ENCODE results near the gene IL1A. TPM values are rescaled to one million over a fixed set of nuclear protein-coding genes. Genes with fewer than 3 reads are reported as not detected.

The IL1A gene
- total and polyA plus RNA-seq, 2 experiments from 2014 or later = 1.4 to 2.3 TPM

DNA sequence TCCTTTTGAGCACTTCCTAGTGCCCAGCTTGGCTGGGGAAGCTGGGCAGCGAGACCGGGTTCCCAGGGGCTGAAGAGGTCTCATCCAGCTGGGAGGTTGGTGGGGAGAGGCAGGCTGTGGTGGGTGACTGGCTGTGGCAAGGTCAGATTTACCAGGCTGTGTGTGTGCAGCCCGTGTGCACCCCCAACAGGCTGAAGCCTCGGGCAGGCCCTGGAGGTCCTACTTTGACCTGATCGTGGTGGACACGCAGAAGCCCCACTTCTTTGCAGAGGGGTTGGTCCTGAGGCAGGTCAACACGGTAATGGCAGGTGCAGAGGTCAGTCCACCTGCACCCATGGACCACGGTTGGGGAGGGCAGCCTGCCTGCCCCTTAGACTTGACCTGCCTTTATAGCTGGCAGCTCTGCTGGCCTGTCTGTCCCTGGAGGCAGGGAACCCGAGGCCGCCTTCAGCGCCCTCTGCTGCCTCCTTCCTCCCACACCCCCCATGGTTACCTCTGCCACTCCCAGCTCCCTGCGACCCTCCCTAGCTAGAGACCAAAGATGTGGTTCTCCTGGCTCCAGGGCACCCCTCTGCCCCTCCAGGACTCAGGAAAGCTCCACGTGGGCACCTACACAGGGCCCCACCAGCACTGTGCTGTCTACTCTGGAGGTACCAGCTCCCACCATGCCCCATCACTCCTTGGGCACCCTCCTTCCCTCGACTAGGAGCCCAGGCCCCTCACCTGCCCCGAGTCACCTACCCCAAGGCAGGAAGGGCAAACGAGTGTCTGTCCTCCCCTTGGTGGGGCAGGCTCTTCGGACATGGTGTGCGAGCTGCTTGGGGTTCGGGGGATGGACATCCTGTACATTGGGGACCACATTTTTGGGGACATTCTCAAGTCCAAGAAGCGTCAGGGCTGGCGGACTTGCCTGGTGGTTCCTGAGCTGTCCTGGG, 59.4 kb downstream of the IL1A start:
- Histone ChIP-seq H3K9me2 (replicated peaks; ENCODE audit: insufficient read depth) (no peaks in the 10 kb centered on the region), H4K20me1 (ENCODE audit: insufficient read depth, poor library complexity, severe bottlenecking) (no peaks in the 10 kb centered on the region), H2AFZ (no peak overlapping the region), H3K79me2 (no peaks in the 10 kb centered on the region), H3K27ac (peak overlapping the region; percentile 77), H3K4me3 (no peak overlapping the region), H3K4me1 (ENCODE audit: insufficient read depth) (no peaks in the 10 kb centered on the region), H3K27me3 (no peaks in the 10 kb centered on the region), H3K9me3 (ENCODE audit: low read depth) (no peaks in the 10 kb centered on the region), H3K36me3 (replicated peaks; ENCODE audit: insufficient read depth, low read depth) (no peaks in the 10 kb centered on the region), H3K4me2 (no peak overlapping the region)
- TF ChIP-seq EZH2 (IDR thresholded peaks at IDR 0.05; ENCODE audit: borderline replicate concordance) = no peak
- TF ChIP-seq EZH2phosphoT487 (IDR thresholded peaks at IDR 0.05; ENCODE audit: low read depth, severe bottlenecking, unreplicated experiment) = no peak
- TF ChIP-seq CTCF (IDR thresholded peaks at IDR 0.05; ENCODE audit: poor library complexity) = peak; percentile 14
- DNase-seq (ENCODE audit: low spot score) = peak; percentile 39
- WGBS (ENCODE audit: low lambda C conversion rate, missing lambda C conversion rate) = 81% methylated on average over 21 of the region's 21 CpGs

DNA sequence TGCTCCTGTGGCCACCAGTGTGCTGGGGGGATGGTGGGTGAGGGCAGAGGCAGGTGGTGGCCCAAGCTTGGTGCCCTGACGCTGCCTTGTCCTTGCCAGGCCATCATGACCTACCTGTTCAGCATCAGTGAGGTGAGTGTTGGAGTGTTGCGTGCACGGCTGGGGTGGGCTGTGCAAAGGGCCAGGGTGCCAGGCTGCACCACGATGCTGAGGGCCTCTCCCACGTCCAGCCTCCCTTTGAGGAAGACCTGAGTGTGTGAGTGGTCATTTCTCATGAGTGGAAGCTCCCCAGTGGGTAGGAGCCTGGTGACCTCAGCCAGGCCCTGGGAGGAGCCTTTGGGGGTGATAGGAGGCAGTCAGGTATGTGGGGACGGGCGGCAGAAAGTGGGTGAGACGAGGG, 60.3 kb downstream of the IL1A start:
- H3K9me3 ChIP-seq (ENCODE audit: low read depth) = no peaks in the 10 kb centered on the region

More for the DNA sequence above, 60.3 kb downstream of the IL1A start:
- Histone ChIP-seq H3K36me3 (replicated peaks; ENCODE audit: insufficient read depth, low read depth) (no peaks in the 10 kb centered on the region), H3K4me3 (no peak overlapping the region), H4K20me1 (ENCODE audit: insufficient read depth, poor library complexity, severe bottlenecking) (no peaks in the 10 kb centered on the region), H2AFZ (no peak overlapping the region), H3K27ac (no peak overlapping the region), H3K4me2 (no peak overlapping the region), H3K9me2 (replicated peaks; ENCODE audit: insufficient read depth) (no peaks in the 10 kb centered on the region), H3K79me2 (no peaks in the 10 kb centered on the region), H3K4me1 (ENCODE audit: insufficient read depth) (no peaks in the 10 kb centered on the region), H3K27me3 (no peaks in the 10 kb centered on the region)
- WGBS (ENCODE audit: low lambda C conversion rate, missing lambda C conversion rate) = 96% methylated on average over 7 of the region's 8 CpGs
- TF ChIP-seq CTCF (IDR thresholded peaks at IDR 0.05; ENCODE audit: poor library complexity) (no peak), EZH2phosphoT487 (IDR thresholded peaks at IDR 0.05; ENCODE audit: low read depth, severe bottlenecking, unreplicated experiment) (no peak), EZH2 (IDR thresholded peaks at IDR 0.05; ENCODE audit: borderline replicate concordance) (no peak)
- DNase-seq (ENCODE audit: low spot score) = no peak

Other genes with a start within 250 kb of the IL1A start
- gene POLR1B, start 242.0 kb downstream of the IL1A start, total RNA-seq = 16.4 and 17.5 TPM in 2 replicates
- gene POLR1B, start 242.0 kb downstream of the IL1A start, polyA plus RNA-seq = 7.7 and 9.7 TPM in 2 replicates
- gene CHCHD5, start 199.9 kb downstream of the IL1A start, total RNA-seq = 19.1 and 25.0 TPM in 2 replicates
- 67.3 and 73.5 TPM in 2 replicates for gene CHCHD5, start 199.9 kb downstream of the IL1A start, polyA plus RNA-seq
- 106 and 135 TPM in 2 replicates for gene SLC20A1, start 138.6 kb downstream of the IL1A start, total RNA-seq
- gene SLC20A1, start 138.6 kb downstream of the IL1A start, polyA plus RNA-seq = 63.6 and 66.7 TPM in 2 replicates
- gene NT5DC4, start 63.5 kb downstream of the IL1A start, total RNA-seq = 1.2 and 2.7 TPM in 2 replicates
- 0.79 and 2.3 TPM in 2 replicates for gene NT5DC4, start 63.5 kb downstream of the IL1A start, polyA plus RNA-seq
- gene CKAP2L, start 19.9 kb downstream of the IL1A start, total RNA-seq = 4.3 and 8.1 TPM in 2 replicates
- gene CKAP2L, start 19.9 kb downstream of the IL1A start, polyA plus RNA-seq = 5.0 and 7.2 TPM in 2 replicates
- gene IL1B, start 52.3 kb upstream of the IL1A start, total RNA-seq = 0.76 and 1.1 TPM in 2 replicates
- gene IL1B, start 52.3 kb upstream of the IL1A start, polyA plus RNA-seq = 1.2 and 2.4 TPM in 2 replicates
- gene IL37, start 126.7 kb upstream of the IL1A start, total RNA-seq = not detected in 2 replicates
- gene IL37, start 126.7 kb upstream of the IL1A start, polyA plus RNA-seq = not detected in 2 replicates
- 0.20 TPM in 1 of 2 replicates, not detected in the other for gene IL36G, start 193.5 kb upstream of the IL1A start, total RNA-seq
- gene IL36G, start 193.5 kb upstream of the IL1A start, polyA plus RNA-seq = 1.0 TPM in 1 of 2 replicates, not detected in the other
- not detected in 2 replicates for gene IL36A, start 221.0 kb upstream of the IL1A start, total RNA-seq
- gene IL36A, start 221.0 kb upstream of the IL1A start, polyA plus RNA-seq = not detected in 2 replicates